WTC11 (cell line): Measurements from ENCODE around the gene NUP98. TPM values are rescaled to one million over a fixed set of nuclear protein-coding genes. Genes with fewer than 3 reads are reported as not detected.

Source experiments
- ATAC-seq: fragments of 200-7000 bp; cut with Tn5 transposase; 2 replicates; pipeline ENCODE4 v1.10.0; 2021; ENCODE audit warnings: mild to moderate bottlenecking, moderate library complexity
- CTCF ChIA-PET: fragments of 300-600 bp; sonication (Branson Sonifier 250); formaldehyde crosslinking; loops from one replicate; lab custom pipeline; 2021; ENCODE audit warnings: antibody characterized with exemption; lab: Charles Lee
- POLR2A ChIA-PET: fragments of 350-600 bp; sonication (Branson Sonifier 250); formaldehyde crosslinking; loops from one replicate; lab custom pipeline; 2021; ENCODE audit warnings: antibody characterized with exemption; lab: Charles Lee
- DNase-seq: peaks from one replicate; pipeline ENCODE4 v3.0.0; 2021; ENCODE audit warnings: low spot score
- H3K27ac Mint-ChIP-seq: 2 replicates; pipeline ENCODE4 v1.8.0; 2021; ENCODE audit warnings: mixed read lengths
- H3K27me3 Mint-ChIP-seq: 2 replicates; pipeline ENCODE4 v1.8.0; 2021; ENCODE audit warnings: low read depth, mild to moderate bottlenecking, moderate library complexity, mixed read lengths
- H3K36me3 Mint-ChIP-seq: 2 replicates; pipeline ENCODE4 v1.8.0; 2021; ENCODE audit warnings: mixed read lengths
- H3K4me1 Mint-ChIP-seq: 2 replicates; pipeline ENCODE4 v1.8.0; 2022; ENCODE audit warnings: mixed read lengths
- H3K4me3 Mint-ChIP-seq: 2 replicates; pipeline ENCODE4 v1.8.0; 2021; ENCODE audit warnings: mild to moderate bottlenecking, moderate library complexity, mixed read lengths
- H3K9me3 Mint-ChIP-seq: 2 replicates; pipeline ENCODE4 v1.8.0; 2021; ENCODE audit warnings: mixed read lengths
- CREB1 ChIP-seq: sonication (generic); formaldehyde crosslinking; IDR thresholded peaks from 2 replicates; pipeline ENCODE4 v1.8.0; 2023; ENCODE audit warnings: mild to moderate bottlenecking, missing genetic modification reagents
- ELF4 ChIP-seq: sonication (generic); formaldehyde crosslinking; IDR thresholded peaks from 2 replicates; pipeline ENCODE4 v1.8.1; 2022; ENCODE audit warnings: low read depth, mild to moderate bottlenecking, moderate library complexity, missing genetic modification reagents
- FOXK1 ChIP-seq: sonication (generic); formaldehyde crosslinking; IDR thresholded peaks from 2 replicates; pipeline ENCODE4 v1.8.0; 2022; ENCODE audit warnings: mild to moderate bottlenecking, moderate library complexity, missing genetic modification reagents
- GABPB1 ChIP-seq: sonication (generic); formaldehyde crosslinking; IDR thresholded peaks from 2 replicates; pipeline ENCODE4 v1.8.1; 2023; ENCODE audit warnings: mild to moderate bottlenecking, missing genetic modification reagents
- GRHL2 ChIP-seq: fragments of 250-450 bp; sonication (Bioruptor Pico); IDR thresholded peaks from 2 replicates; pipeline ENCODE4 v1.8.0; 2022; ENCODE audit warnings: mild to moderate bottlenecking, moderate library complexity; ENCODE audit not compliant: insufficient replicate concordance, severe bottlenecking
- OVOL2 ChIP-seq: fragments of 250-450 bp; sonication (Bioruptor Pico); IDR thresholded peaks from 2 replicates; pipeline ENCODE4 v1.9.0; 2021; ENCODE audit warnings: mild to moderate bottlenecking, borderline replicate concordance
- SOX15 ChIP-seq: fragments of 250-450 bp; sonication (Bioruptor Pico); IDR thresholded peaks from 2 replicates; pipeline ENCODE4 v1.9.0; 2021; ENCODE audit warnings: mild to moderate bottlenecking
- TEAD1 ChIP-seq: sonication (generic); formaldehyde crosslinking; IDR thresholded peaks from 2 replicates; pipeline ENCODE4 v1.8.0; 2022; ENCODE audit warnings: mild to moderate bottlenecking, missing genetic modification reagents
- ZNF396 ChIP-seq: fragments of 250-450 bp; sonication (Bioruptor Pico); IDR thresholded peaks from 2 replicates; pipeline ENCODE4 v1.8.0; 2021; ENCODE audit warnings: mild to moderate bottlenecking, moderate library complexity, borderline replicate concordance
- total RNA-seq: library from RNA; stranded (reverse); gene quantifications from 3 replicates; pipeline ENCODE4 v1.2.3, GENCODE V29; 2021
- TF ChIP-seq, protein P1 (sequence below): sonication (generic); formaldehyde crosslinking; IDR thresholded peaks from 2 replicates; pipeline ENCODE4 v1.8.0; 2022; ENCODE audit warnings: missing genetic modification reagents
- TF ChIP-seq, protein P2 (sequence below): sonication (generic); formaldehyde crosslinking; IDR thresholded peaks from 2 replicates; pipeline ENCODE4 v1.8.1; 2023; ENCODE audit warnings: mild to moderate bottlenecking, missing genetic modification reagents, borderline replicate concordance
- TF ChIP-seq, protein P3 (sequence below): sonication (generic); formaldehyde crosslinking; IDR thresholded peaks from 2 replicates; pipeline ENCODE4 v1.8.0; 2023; ENCODE audit warnings: missing genetic modification reagents, mild to moderate bottlenecking, borderline replicate concordance
- TF ChIP-seq, protein P4 (sequence below): sonication (generic); formaldehyde crosslinking; IDR thresholded peaks from 2 replicates; pipeline ENCODE4 v1.8.1; 2022; ENCODE audit warnings: mild to moderate bottlenecking, missing genetic modification reagents, moderate library complexity, borderline replicate concordance

NUP98 gene
- total RNA-seq, 1 experiment from 2014 or later: 81.4 TPM

DNA sequence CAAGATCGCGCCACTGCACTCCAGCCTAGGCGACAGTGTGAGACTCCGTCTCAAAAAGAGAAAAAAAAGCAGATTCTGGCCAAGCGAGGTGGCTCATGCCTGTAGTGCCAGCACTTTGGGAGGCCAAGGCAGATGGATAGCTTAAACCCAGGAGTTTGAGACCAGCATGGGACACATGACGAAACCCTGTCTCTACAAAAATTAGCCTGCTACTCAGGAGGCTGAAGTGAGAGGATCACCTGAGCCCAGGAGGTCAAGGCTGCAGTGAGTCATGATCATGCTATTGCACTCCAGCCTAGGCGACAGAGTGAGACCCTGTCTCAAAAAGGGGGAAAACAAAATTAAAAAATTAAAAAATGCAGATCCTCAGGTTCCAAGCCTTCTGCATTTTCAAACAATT is 25.0 kb upstream of the NUP98 start:
- H3K36me3 Mint-ChIP-seq: peaks cover 16% of the 10 kb centered on the region
- H3K4me1 Mint-ChIP-seq: peaks cover 33% of the 10 kb centered on the region
- CTCF ChIA-PET: interaction anchor here (1.0 to 1.3 kb wide), 2 partner anchors 13 to 251 kb away, joined by 3 to 4 read pairs; no protein-coding TSS in a partner anchor
- ATAC-seq: no peak
- no peaks in the 10 kb centered on the region for H3K9me3 Mint-ChIP-seq
- H3K4me3 Mint-ChIP-seq: no peak overlapping the region
- H3K27ac Mint-ChIP-seq: no peak overlapping the region
- no peak for DNase-seq
- POLR2A ChIA-PET: no interaction called here
- H3K27me3 Mint-ChIP-seq: no peaks in the 10 kb centered on the region
- TF ChIP-seq GABPB1 (CRISPR knock-in tag) (no peak), ZNF396 (CRISPR knock-in tag) (no peak), OVOL2 (CRISPR knock-in tag) (no peak), SOX15 (no peak), ELF4 (CRISPR knock-in tag) (no peak), GRHL2 (CRISPR knock-in tag) (no peak), CREB1 (CRISPR knock-in tag) (no peak), TEAD1 (CRISPR knock-in tag) (no peak), FOXK1 (CRISPR knock-in tag) (no peak)
- TF ChIP-seq, protein P1, sequence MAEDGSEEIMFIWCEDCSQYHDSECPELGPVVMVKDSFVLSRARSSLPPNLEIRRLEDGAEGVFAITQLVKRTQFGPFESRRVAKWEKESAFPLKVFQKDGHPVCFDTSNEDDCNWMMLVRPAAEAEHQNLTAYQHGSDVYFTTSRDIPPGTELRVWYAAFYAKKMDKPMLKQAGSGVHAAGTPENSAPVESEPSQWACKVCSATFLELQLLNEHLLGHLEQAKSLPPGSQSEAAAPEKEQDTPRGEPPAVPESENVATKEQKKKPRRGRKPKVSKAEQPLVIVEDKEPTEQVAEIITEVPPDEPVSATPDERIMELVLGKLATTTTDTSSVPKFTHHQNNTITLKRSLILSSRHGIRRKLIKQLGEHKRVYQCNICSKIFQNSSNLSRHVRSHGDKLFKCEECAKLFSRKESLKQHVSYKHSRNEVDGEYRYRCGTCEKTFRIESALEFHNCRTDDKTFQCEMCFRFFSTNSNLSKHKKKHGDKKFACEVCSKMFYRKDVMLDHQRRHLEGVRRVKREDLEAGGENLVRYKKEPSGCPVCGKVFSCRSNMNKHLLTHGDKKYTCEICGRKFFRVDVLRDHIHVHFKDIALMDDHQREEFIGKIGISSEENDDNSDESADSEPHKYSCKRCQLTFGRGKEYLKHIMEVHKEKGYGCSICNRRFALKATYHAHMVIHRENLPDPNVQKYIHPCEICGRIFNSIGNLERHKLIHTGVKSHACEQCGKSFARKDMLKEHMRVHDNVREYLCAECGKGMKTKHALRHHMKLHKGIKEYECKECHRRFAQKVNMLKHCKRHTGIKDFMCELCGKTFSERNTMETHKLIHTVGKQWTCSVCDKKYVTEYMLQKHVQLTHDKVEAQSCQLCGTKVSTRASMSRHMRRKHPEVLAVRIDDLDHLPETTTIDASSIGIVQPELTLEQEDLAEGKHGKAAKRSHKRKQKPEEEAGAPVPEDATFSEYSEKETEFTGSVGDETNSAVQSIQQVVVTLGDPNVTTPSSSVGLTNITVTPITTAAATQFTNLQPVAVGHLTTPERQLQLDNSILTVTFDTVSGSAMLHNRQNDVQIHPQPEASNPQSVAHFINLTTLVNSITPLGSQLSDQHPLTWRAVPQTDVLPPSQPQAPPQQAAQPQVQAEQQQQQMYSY: no peak
- TF ChIP-seq, protein P2, sequence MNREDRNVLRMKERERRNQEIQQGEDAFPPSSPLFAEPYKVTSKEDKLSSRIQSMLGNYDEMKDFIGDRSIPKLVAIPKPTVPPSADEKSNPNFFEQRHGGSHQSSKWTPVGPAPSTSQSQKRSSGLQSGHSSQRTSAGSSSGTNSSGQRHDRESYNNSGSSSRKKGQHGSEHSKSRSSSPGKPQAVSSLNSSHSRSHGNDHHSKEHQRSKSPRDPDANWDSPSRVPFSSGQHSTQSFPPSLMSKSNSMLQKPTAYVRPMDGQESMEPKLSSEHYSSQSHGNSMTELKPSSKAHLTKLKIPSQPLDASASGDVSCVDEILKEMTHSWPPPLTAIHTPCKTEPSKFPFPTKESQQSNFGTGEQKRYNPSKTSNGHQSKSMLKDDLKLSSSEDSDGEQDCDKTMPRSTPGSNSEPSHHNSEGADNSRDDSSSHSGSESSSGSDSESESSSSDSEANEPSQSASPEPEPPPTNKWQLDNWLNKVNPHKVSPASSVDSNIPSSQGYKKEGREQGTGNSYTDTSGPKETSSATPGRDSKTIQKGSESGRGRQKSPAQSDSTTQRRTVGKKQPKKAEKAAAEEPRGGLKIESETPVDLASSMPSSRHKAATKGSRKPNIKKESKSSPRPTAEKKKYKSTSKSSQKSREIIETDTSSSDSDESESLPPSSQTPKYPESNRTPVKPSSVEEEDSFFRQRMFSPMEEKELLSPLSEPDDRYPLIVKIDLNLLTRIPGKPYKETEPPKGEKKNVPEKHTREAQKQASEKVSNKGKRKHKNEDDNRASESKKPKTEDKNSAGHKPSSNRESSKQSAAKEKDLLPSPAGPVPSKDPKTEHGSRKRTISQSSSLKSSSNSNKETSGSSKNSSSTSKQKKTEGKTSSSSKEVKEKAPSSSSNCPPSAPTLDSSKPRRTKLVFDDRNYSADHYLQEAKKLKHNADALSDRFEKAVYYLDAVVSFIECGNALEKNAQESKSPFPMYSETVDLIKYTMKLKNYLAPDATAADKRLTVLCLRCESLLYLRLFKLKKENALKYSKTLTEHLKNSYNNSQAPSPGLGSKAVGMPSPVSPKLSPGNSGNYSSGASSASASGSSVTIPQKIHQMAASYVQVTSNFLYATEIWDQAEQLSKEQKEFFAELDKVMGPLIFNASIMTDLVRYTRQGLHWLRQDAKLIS (CRISPR knock-in tag): no peak
- TF ChIP-seq, protein P3, sequence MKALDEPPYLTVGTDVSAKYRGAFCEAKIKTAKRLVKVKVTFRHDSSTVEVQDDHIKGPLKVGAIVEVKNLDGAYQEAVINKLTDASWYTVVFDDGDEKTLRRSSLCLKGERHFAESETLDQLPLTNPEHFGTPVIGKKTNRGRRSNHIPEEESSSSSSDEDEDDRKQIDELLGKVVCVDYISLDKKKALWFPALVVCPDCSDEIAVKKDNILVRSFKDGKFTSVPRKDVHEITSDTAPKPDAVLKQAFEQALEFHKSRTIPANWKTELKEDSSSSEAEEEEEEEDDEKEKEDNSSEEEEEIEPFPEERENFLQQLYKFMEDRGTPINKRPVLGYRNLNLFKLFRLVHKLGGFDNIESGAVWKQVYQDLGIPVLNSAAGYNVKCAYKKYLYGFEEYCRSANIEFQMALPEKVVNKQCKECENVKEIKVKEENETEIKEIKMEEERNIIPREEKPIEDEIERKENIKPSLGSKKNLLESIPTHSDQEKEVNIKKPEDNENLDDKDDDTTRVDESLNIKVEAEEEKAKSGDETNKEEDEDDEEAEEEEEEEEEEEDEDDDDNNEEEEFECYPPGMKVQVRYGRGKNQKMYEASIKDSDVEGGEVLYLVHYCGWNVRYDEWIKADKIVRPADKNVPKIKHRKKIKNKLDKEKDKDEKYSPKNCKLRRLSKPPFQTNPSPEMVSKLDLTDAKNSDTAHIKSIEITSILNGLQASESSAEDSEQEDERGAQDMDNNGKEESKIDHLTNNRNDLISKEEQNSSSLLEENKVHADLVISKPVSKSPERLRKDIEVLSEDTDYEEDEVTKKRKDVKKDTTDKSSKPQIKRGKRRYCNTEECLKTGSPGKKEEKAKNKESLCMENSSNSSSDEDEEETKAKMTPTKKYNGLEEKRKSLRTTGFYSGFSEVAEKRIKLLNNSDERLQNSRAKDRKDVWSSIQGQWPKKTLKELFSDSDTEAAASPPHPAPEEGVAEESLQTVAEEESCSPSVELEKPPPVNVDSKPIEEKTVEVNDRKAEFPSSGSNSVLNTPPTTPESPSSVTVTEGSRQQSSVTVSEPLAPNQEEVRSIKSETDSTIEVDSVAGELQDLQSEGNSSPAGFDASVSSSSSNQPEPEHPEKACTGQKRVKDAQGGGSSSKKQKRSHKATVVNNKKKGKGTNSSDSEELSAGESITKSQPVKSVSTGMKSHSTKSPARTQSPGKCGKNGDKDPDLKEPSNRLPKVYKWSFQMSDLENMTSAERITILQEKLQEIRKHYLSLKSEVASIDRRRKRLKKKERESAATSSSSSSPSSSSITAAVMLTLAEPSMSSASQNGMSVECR: no peak
- TF ChIP-seq, protein P4, sequence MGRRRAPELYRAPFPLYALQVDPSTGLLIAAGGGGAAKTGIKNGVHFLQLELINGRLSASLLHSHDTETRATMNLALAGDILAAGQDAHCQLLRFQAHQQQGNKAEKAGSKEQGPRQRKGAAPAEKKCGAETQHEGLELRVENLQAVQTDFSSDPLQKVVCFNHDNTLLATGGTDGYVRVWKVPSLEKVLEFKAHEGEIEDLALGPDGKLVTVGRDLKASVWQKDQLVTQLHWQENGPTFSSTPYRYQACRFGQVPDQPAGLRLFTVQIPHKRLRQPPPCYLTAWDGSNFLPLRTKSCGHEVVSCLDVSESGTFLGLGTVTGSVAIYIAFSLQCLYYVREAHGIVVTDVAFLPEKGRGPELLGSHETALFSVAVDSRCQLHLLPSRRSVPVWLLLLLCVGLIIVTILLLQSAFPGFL: no peak
